HG03460 (cell line): ENCODE results near the gene PLCB2.

Experiments
- ATAC-seq: cut with Tn5 transposase; IDR thresholded peaks from one replicate; pipeline ENCODE4 v1.9.1; 2021; ENCODE audit not compliant: unreplicated experiment

The PLCB2 gene

DNA sequence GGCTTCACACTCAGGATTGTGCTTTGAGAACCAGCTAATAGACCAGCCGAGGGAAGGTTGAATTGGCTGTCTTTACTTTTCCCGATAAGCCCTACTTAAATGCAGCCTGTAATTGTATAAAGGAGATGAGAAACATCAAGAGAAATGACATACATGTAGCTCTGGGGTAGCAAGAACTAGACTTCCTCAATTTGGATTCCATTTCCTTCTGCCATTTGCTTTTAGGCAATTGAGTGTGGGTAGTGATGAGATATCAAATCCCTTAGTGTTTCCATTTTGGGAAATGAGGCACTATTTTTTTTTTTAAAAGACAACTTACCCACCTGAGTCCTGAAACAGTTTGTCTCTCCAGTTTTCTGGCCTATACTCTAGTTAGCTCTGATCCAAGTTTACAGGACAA lies 18.0 kb upstream of the PLCB2 start:
- ATAC-seq: no peak

DNA sequence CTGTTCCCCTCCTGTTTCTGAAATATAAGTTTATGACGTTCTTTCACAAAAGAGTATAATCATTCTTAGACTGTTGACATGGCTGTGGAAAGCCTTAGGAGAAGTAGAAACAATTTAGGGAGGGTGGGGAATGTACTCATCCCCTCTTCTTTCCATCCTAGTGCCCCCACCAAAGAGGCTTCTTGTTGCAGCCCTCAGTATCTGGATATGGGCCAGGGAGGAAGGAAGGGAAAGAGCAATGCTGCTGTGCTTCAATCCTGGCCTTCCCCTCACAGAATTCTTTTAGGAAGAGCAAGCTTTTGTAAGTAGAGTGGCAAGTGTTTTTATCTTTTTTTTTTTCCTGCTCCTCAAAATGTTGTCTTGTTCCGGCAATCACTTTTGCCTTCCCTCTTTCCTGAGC lies 17.5 kb upstream of the PLCB2 start:
- ATAC-seq: no peak

DNA sequence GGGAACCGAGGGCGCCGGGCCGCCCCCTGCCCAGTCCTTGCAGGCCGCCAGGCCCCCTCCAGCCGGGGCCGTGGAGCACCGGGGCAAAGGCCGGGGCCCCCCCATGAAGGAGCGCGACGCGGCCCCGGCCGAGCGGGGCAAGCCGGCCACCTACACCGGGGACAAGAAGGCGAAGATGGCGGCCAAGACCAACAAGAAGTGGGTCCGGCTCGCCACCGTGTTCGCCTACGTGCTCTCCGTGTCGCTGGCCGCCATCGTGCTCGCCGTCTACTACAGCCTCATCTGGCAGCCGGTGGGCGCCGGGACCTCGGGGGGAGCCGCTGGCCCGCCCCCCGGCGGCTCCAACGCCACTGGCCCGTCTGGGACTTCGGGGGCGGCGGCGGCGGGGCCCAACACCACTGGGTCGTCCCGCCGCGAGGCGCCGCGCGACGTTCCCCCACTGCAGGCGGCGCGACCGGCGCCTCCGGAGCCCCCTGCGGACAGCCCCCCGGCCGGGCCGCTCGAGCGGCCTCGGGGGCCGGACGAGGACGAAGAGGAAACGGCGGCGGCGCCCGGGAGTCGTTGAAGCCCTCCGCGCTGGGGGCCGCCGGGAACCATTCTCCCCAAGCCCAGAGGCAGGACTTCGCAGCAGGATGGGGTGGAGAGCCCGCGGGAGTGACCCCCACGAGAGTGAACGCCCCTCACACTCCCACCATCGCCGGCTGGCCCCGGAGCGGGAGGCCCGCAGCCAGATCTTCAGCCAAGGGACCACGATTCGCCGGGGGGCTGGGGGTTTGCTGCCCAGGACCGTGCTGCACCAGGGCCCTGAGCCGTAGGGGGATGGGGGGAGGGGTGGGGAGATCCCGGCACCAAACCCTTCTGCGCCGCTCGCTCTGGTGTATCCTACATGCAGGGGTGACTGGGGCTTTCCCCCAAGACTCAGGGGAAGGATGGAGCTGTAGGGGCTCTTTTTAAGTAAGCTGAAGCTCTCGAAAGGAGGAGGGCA lies 16.5 kb upstream of the PLCB2 start:
- no peak for ATAC-seq

- ATAC-seq: peak; percentile 82
Measured at GRCh38 chr15:40323239-40323952, 15.7 kb upstream of the PLCB2 start, which contains the start of gene INAFM2. INAFM2 (plus strand) TSS chr15:40323692; CDS start chr15:40324056, 364 bp downstream.

DNA sequence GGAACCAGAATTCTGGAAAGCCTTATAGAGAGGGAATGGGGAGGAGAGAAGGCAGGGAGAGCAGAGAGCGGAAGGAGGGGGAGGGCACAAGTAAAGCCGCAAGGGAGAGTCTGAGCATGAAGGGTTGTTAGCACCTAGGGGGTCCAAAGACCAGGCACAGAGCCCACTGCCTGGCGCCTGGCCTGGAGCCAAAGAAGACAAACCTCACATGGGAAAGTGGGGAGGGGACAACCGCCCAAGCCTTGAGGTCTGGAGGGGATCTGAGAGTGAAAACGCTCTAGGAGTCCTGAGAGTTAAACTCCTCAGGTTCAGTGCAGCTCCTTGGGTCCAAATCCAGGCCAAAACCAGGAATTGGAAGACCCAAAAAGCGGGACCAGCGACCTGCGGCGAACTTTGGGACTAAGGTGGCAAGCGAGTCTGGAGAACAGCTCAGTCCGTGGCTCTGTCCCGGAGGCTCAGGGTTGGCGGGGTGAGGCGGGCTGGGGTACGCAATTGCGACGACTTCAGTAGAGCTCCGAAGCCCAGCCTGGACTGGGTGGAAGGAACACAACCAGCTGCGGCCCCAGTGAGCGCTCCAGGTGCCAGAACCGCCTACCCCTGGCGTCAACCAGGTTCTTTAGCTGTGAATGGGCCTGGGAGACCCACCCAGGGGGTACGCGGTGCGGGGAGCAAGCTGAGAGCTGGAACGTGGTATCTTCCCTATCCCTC lies 14.9 kb upstream of the PLCB2 start:
- ATAC-seq: no peak

DNA sequence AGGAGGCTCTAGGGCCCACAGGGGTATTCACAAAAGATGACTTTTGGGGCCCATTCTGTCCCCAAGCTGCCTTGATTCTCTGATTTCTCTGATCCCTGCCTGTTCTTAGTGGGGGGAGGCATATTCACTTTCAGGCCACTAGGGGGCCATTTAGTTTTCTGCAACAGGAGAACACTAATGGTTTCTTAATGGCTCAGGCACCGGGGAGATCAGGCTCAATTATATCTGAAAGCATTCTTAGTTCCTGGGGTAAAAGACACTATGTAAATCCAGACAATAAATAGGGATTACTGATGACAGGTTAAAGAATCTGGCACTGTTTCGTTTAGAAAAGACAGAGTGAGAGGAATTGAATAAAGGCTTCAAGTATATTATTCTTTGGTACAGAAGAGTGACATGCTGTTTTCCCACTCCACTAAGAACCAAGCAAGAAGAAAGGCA lies 13.2 kb upstream of the PLCB2 start:
- ATAC-seq: no peak

DNA sequence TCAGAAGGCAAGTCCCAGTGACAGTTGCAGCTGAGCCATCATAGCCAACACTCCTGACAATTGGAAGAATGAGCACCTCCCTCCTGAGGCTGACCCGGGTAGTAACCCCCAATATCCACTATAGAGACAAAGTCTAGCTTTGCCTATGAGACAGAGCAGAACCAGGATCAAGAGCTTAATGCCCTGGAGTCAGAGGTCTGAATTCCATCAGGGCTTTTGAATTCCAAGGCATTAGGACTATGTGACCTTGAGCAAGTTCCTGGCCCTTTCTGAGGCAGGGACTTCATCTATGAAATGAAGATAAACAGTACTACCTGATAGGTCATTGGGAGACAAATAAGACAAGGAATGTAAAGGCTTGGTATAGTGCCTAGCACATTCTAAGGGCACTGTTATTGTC lies 12.7 kb upstream of the PLCB2 start:
- ATAC-seq: no peak

GRCh38 chr15:40317580-40317979 lies 9.8 kb upstream of the PLCB2 start:
- no peak for ATAC-seq

GRCh38 chr15:40316931-40317330 lies 9.2 kb upstream of the PLCB2 start:
- no peak for ATAC-seq

DNA sequence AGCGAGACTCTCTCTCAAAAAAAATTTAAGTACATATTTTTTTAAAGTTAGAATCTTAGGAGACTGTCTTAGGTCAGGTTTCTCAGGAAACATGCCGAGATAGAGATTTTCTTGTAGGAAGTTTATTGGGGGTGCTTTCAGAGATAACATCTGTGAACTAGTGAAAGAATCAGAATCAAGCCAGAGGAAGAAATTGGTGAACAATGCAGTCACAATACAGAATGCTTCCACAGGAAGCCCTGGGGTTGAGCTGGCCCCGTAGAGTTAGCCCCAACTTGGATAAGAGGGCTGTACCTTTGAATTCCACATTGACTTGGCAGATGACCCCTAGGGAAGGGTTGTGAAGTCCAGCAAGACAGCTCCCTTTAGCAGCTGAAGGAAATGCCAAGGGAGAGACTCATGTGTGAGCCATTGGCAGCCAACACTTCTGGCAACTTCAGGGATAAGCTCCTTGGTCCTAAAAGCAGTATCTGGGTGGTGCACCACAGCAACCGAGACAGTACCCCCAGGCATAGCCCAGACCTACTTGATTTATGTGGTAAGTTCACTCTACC lies 7.1 kb upstream of the PLCB2 start:
- no peak for ATAC-seq

- ATAC-seq: no peak
Measured at GRCh38 chr15:40313531-40314398, 6.0 kb upstream of the PLCB2 start.

GRCh38 chr15:40312370-40313158 lies 4.8 kb upstream of the PLCB2 start:
- ATAC-seq: no peak

- no peak for ATAC-seq
Measured at GRCh38 chr15:40310993-40311392, 3.3 kb upstream of the PLCB2 start.

- no peak for ATAC-seq
Measured at GRCh38 chr15:40310001-40310959, 2.5 kb upstream of the PLCB2 start.

DNA sequence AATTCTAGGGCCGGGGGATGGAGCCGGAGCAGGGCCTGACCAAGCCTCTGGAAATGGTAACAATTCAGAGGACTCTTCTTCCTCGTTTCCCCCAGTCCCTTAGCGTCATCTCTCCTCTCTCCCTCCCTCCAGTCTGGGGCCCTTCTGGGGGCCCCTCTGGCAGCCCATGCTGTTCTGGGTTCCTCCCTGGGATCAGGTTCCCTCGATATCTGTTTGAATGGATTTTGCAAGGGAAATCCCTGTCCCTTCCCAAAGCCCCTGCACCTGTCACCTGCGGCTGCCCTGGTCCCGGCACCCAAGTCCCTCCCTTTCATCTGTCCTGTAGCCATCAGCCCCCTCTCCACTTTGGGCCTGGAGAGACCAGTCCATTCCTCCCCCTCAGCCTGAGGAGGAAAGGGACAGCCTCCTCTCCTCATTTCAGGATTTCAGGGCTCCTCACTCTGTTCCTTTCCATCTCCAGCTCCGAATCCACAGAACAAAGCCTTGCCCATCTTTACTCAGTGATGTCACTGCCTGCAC lies 1.7 kb upstream of the PLCB2 start:
- no peak for ATAC-seq

DNA sequence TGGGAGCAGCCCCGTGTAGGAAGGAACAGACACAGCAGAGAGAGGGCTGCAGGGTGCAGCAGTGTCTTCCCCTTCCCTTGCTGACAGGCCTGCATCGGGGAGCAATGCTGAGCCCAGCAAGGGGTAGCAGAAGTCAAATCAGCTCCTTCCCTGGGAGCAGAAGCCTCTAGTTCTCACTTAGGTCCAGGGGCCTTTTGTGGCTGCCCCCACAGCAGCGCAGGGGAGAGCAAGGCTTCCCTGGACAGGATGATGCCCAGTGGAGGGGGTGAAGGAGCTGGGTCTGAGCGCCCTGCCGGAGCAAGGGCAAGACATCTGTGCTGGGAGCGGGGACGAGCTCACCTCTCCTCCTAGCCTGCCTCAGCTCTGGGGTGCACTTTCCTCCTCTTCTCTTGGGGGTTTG lies 827 bp downstream of the PLCB2 start:
- ATAC-seq: no peak

DNA sequence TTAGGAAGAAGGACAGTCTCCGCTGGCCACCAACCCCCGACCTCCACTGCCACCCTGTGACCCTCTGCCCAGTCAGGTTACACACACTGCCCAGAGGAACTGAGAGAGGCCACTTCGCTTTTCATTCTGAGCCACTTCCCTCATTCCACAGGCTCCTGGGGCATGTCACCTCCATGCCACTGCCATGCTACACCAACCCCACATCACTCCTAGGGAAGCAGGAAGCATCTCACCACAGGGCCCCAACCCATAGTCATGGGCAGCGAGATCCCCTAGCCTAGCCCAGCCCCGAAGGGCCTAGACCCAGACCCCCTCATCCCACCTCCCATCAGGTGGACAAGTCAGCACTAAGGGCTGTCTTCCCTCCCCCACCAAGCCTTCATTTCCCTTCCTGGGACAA lies 1.4 kb downstream of the PLCB2 start:
- ATAC-seq: no peak

DNA sequence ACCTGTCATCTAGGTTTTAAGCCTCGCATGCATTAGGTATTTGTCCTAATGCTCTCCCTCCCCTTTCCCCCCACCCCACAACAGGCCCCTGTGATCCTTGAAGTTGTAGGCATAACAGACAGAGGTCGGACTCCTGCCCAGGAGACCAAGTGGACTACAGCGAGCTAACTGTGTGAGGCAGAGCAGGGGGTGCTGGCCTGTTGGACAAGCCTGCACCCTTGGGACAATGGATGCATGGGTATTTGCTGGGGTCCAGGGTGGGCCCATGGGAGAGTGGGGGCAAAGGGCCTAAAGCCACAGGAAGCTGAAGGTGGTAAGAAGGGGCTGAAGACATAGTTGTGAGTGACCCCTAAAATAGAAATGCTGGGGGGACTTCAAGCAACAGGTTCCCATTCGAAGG lies 2.5 kb downstream of the PLCB2 start:
- no peak for ATAC-seq
